Mammary epithelial cell (primary cell): ENCODE measurements around the gene GPR39.

Experiments
- EZH2 ChIP-seq: IDR thresholded peaks from 2 replicates; pipeline ENCODE4 v1.6.1; 2012; ENCODE audit warnings: low read length, inconsistent platforms, borderline replicate concordance
- TF ChIP-seq, protein P1 (sequence below), 2 donors: IDR thresholded peaks in 1 of 2; conservative IDR thresholded peaks in 1 of 2; 2 replicates each; pipeline ENCODE4 v1.5.1; 2011 to 2012; ENCODE audit warnings: inconsistent platforms in 2 of 2, low read length in 2 of 2, mild to moderate bottlenecking in 2 of 2, control low read depth in 1 of 2, low read depth in 1 of 2; ENCODE audit not compliant: insufficient read depth in 1 of 2; ENCODE audit errors: extremely low read depth in 1 of 2

DNA sequence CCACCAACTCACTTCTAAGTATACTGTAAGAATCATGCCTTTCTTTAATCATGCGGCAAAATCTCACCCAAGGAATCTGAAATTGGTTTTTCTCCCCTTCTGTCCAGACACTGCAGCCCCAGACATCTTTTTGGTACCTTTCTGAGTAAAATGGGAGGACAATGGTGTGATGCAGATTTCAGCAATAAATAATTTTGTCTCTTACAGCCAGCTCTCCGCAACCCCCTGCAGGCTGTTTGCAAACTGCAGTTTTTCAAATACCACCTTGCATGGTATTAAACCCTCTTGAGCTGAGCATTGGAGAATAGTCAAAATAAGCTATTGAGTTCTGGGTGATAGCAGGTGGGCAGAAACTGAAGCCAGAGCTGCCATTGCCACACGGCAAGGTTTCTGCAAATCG is 32.2 kb downstream of the GPR39 start:
- no peak for TF ChIP-seq EZH2
- TF ChIP-seq, protein P1, sequence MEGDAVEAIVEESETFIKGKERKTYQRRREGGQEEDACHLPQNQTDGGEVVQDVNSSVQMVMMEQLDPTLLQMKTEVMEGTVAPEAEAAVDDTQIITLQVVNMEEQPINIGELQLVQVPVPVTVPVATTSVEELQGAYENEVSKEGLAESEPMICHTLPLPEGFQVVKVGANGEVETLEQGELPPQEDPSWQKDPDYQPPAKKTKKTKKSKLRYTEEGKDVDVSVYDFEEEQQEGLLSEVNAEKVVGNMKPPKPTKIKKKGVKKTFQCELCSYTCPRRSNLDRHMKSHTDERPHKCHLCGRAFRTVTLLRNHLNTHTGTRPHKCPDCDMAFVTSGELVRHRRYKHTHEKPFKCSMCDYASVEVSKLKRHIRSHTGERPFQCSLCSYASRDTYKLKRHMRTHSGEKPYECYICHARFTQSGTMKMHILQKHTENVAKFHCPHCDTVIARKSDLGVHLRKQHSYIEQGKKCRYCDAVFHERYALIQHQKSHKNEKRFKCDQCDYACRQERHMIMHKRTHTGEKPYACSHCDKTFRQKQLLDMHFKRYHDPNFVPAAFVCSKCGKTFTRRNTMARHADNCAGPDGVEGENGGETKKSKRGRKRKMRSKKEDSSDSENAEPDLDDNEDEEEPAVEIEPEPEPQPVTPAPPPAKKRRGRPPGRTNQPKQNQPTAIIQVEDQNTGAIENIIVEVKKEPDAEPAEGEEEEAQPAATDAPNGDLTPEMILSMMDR (conservative IDR thresholded peaks at IDR 0.05 in 1 of 2, IDR thresholded peaks at IDR 0.05 in 1 of 2; ENCODE audit: extremely low read depth in 1 of 2, insufficient read depth in 1 of 2, low read depth in 1 of 2, low read length in 2 of 2): peak; percentile 62 to 73
